Measurements from ENCODE around the gene CREB5. TPM values are rescaled to one million over a fixed set of nuclear protein-coding genes. Genes with fewer than 3 reads are reported as not detected.

The CREB5 gene
- total RNA-seq, 4 donors from 2014 or later = 7.8 to 29.9 (median 12.9) TPM

DNA sequence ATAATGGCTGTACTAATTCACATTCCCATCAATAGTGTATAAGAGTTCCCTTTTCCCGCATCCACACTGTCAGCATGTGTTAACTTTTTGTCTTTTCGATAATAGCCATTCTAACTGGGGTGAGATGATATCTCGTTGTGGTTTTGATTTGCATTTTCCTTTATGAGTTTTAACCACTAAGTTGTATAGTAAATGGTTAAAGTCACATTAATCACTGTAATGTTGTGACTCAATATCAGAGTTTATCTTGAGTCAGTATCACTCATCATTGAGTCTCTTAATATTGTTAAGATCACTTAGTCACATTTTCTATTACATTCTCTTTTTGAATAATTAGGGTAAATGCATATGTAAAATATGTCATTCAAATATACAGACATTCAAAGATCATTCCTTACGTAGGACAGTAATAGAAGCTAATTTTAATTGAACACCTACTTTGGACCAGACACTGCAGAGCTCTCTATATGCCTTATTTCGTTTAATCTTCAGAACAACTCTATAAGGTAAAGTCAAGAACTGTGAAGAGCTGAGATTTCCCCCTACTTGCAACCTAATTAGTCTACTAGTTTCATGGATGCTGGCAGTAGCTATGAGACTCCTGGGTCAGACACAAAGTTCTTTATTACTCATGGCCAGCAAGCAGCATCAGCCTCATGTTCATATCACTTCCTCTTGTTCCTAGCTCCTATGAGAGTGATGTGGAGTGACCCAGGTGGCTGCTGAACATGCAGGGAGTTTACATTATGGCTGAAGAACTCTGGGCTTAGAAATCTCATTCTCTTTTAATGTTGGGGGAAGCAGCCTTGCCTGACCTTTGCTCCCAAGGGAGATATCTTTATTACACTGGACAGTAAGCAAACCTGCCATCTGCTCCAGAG, 30.5 kb downstream of the CREB5 start:
- H3K36me3 ChIP-seq = no peaks in the 10 kb centered on the region
- no peak overlapping the region for H3K4me3 ChIP-seq
- WGBS, 2 donors (ENCODE audit: low coverage in 1 of 2) = 96 to 97% methylated on average over 4 to 5 of the region's 5 CpGs
- no peak for ATAC-seq
- TF ChIP-seq POLR2AphosphoS5 (IDR thresholded peaks at IDR 0.05) (no peak), EP300 (IDR thresholded peaks at IDR 0.05) (no peak), POLR2A (IDR thresholded peaks at IDR 0.05) (no peak)
- TF ChIP-seq, protein P1, sequence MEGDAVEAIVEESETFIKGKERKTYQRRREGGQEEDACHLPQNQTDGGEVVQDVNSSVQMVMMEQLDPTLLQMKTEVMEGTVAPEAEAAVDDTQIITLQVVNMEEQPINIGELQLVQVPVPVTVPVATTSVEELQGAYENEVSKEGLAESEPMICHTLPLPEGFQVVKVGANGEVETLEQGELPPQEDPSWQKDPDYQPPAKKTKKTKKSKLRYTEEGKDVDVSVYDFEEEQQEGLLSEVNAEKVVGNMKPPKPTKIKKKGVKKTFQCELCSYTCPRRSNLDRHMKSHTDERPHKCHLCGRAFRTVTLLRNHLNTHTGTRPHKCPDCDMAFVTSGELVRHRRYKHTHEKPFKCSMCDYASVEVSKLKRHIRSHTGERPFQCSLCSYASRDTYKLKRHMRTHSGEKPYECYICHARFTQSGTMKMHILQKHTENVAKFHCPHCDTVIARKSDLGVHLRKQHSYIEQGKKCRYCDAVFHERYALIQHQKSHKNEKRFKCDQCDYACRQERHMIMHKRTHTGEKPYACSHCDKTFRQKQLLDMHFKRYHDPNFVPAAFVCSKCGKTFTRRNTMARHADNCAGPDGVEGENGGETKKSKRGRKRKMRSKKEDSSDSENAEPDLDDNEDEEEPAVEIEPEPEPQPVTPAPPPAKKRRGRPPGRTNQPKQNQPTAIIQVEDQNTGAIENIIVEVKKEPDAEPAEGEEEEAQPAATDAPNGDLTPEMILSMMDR (IDR thresholded peaks at IDR 0.05) = no peak
- H3K27ac ChIP-seq = no peak overlapping the region
- H3K9me3 ChIP-seq = no peaks in the 10 kb centered on the region
- no peaks in the 10 kb centered on the region for H3K4me1 ChIP-seq
- H3K27me3 ChIP-seq = no peaks in the 10 kb centered on the region

DNA sequence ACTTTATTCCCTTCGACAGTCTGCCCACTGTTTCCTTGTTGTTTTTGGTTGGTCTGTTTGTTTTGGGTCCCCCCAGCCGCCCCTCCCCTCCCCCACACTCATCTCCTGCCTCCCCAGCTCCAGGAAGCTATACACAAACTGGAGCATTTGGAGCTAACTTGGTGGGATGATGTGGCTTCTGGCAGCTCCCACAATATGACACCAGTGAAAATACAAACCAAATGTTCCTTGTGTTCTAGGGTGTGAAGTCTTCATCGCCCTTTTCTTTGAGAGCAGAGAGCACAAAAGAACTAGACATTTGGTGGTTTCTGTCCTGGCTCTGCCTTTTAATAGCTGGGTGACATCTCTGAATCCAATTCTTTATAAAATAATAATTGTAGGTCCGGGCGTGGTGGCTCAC, 33.8 kb downstream of the CREB5 start:
- no peak for ATAC-seq
- 85% methylated on average over 4 of the region's 5 CpGs; no CpG with 5 or more reads in 1 of the 2 donors for WGBS, 2 donors (ENCODE audit: low coverage in 1 of 2)

DNA sequence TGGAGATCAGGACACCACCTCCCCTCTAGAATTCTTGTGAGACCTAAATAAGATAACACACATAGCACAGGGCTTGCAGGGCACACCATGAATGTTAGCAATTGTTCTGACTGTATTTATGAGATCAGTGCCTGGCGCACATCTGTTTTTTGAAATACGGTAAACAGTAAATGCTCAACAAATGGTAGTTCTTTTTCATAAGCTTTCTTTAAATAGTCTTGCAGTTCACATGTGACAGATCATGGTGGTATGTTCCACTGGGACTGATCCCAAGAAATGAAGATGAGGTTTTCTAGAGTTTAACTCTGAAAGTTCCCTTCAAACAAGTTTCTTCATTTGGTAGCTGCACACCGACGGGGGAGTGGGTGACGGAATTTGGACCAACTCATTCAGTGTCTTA, 34.8 kb downstream of the CREB5 start:
- H3K36me3 ChIP-seq = no peaks in the 10 kb centered on the region
- H3K4me1 ChIP-seq = no peaks in the 10 kb centered on the region
- H3K9me3 ChIP-seq = no peaks in the 10 kb centered on the region
- H3K4me3 ChIP-seq = no peak overlapping the region
- H3K27me3 ChIP-seq = no peaks in the 10 kb centered on the region
- no peak for TF ChIP-seq POLR2AphosphoS5 (IDR thresholded peaks at IDR 0.05)
- TF ChIP-seq POLR2A (IDR thresholded peaks at IDR 0.05) = no peak
- no peak overlapping the region for H3K27ac ChIP-seq
- 86 to 92% methylated on average over 4 to 5 of the region's 5 CpGs for WGBS, 2 donors (ENCODE audit: low coverage in 1 of 2)
- ATAC-seq = no peak

More for the DNA sequence above, 33.8 kb downstream of the CREB5 start:
- H3K9me3 ChIP-seq = no peaks in the 10 kb centered on the region
- H3K4me1 ChIP-seq = no peaks in the 10 kb centered on the region
- no peaks in the 10 kb centered on the region for H3K36me3 ChIP-seq
- H3K27me3 ChIP-seq = no peaks in the 10 kb centered on the region
- no peak overlapping the region for H3K27ac ChIP-seq
- TF ChIP-seq POLR2AphosphoS5 (IDR thresholded peaks at IDR 0.05) (no peak), EP300 (IDR thresholded peaks at IDR 0.05) (no peak), POLR2A (IDR thresholded peaks at IDR 0.05) (no peak)
- TF ChIP-seq, protein P1 (IDR thresholded peaks at IDR 0.05) = no peak
- H3K4me3 ChIP-seq = no peak overlapping the region

DNA sequence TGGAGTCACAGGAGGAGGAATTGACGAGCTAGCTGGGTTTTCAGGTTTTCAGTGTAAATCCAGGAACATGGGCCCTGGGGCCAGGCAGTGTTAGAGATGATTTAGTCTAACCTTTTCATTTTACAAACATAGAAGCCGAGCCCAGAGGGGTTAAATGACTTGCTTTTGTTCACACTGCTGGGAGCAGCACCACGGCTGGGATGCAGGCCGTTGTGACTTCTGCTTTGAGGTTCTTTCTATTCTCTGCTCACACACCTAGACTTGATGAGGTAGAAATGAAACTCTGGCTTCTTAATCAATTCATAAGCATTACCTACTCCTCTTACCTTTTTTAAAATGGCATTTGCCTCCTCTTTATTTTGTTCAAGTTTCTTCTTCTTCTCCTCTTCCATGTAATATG, 36.4 kb downstream of the CREB5 start:
- TF ChIP-seq POLR2AphosphoS5 (IDR thresholded peaks at IDR 0.05) (no peak), POLR2A (IDR thresholded peaks at IDR 0.05) (no peak)
- WGBS, 2 donors (ENCODE audit: low coverage in 1 of 2) = 74 to 89% methylated on average over 3 of the region's 4 CpGs
- no peak overlapping the region for H3K4me3 ChIP-seq
- ATAC-seq = no peak
- no peaks in the 10 kb centered on the region for H3K36me3 ChIP-seq
- no peaks in the 10 kb centered on the region for H3K4me1 ChIP-seq
- no peaks in the 10 kb centered on the region for H3K27me3 ChIP-seq
- H3K9me3 ChIP-seq = no peaks in the 10 kb centered on the region
- no peak overlapping the region for H3K27ac ChIP-seq

DNA sequence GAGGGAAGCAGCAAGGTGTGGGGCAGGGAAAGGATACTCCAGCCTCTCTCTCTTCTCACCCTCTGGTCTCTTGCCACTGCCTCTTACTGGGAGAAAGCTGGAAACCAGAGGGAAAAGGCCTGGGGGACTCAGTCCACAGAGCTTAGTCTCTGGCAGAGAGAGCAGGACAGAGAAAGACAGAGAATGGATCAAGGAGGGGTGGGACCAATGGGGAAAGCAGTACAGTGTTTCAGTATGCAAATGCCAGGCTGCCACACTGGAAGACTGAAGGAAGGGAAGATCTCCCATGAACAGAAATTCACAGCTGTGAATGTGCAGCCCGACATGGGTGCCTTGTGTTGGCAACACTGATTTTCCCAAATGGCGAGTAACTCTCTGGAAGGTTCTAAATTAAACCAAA, 40.4 kb downstream of the CREB5 start:
- H3K27me3 ChIP-seq = no peaks in the 10 kb centered on the region
- TF ChIP-seq EP300 (IDR thresholded peaks at IDR 0.05) = no peak
- TF ChIP-seq, protein P1 (IDR thresholded peaks at IDR 0.05) = no peak
- no peak for TF ChIP-seq POLR2A (IDR thresholded peaks at IDR 0.05)
- TF ChIP-seq POLR2AphosphoS5 (IDR thresholded peaks at IDR 0.05) = no peak

DNA sequence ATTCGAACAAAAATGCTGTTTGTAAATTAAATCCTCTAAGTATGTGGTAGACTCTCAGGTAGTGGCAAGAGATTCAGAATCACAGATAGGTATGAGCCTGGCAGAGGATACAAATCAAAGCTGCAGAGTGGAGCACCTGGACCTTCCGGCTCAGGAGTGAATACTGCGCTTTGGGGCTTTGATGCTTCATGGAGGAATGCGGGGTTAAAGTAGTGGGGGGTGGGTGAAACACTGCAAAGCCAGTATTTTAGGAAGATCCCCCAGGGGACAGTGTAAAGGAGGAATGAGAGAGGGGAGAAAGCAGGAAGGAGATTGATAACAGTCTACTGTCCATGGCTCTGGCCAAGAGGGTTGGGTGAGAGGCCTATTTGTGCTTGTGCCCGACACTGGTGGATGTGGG, 43.2 kb downstream of the CREB5 start:
- ATAC-seq = no peak
- 94 to 98% methylated on average over 2 to 5 of the region's 5 CpGs for WGBS, 2 donors (ENCODE audit: low coverage in 1 of 2)
- Histone ChIP-seq H3K27me3 (no peaks in the 10 kb centered on the region), H3K36me3 (no peaks in the 10 kb centered on the region), H3K4me3 (no peak overlapping the region), H3K9me3 (no peaks in the 10 kb centered on the region), H3K4me1 (no peaks in the 10 kb centered on the region), H3K27ac (no peak overlapping the region)
- TF ChIP-seq POLR2A (IDR thresholded peaks at IDR 0.05) (no peak), EP300 (IDR thresholded peaks at IDR 0.05) (no peak), POLR2AphosphoS5 (IDR thresholded peaks at IDR 0.05) (no peak)
- TF ChIP-seq, protein P1 (IDR thresholded peaks at IDR 0.05) = no peak

More for the DNA sequence above, 40.4 kb downstream of the CREB5 start:
- whole genome bisulfite sequencing, 2 donors (ENCODE audit: low coverage in 1 of 2) = 95 to 100% methylated on average over 2 of the region's 2 CpGs
- no peak for ATAC-seq
- H3K36me3 ChIP-seq = no peaks in the 10 kb centered on the region
- no peaks in the 10 kb centered on the region for H3K4me1 ChIP-seq
- no peak overlapping the region for H3K4me3 ChIP-seq
- no peak overlapping the region for H3K27ac ChIP-seq
- H3K9me3 ChIP-seq = no peaks in the 10 kb centered on the region
